Skeletal muscle tissue (tissue), 4 donors: ENCODE results near the gene TTC31. TPM values are rescaled to one million over a fixed set of nuclear protein-coding genes. Genes with fewer than 3 reads are reported as not detected.
"Not testable (repeated sequence)": the region's sequence is repeated elsewhere in the genome, so short reads cannot be mapped to it uniquely, and the experiment has no call there.

ENCODE experiments used
- H3K27ac ChIP-seq: one replicate; pipeline ENCODE4 v1.7.0; 2013; ENCODE audit warnings: mild to moderate bottlenecking, low read depth, low read length, inconsistent platforms
- H3K27me3 ChIP-seq, 3 donors: one replicate each; pipeline ENCODE4 v1.7.0; 2013; ENCODE audit warnings: low read length in 3 of 3; ENCODE audit not compliant: control insufficient read depth in 3 of 3, insufficient read depth in 3 of 3
- H3K36me3 ChIP-seq, 3 donors: one replicate each; pipeline ENCODE4 v1.7.0; 2013; ENCODE audit warnings: low read length in 3 of 3; ENCODE audit not compliant: control insufficient read depth in 3 of 3, insufficient read depth in 3 of 3
- H3K4me1 ChIP-seq, 3 donors: one replicate each; pipeline ENCODE4 v1.7.0; 2013; ENCODE audit warnings: low read length in 3 of 3, mild to moderate bottlenecking in 3 of 3; ENCODE audit not compliant: control insufficient read depth in 3 of 3, insufficient read depth in 3 of 3
- H3K4me3 ChIP-seq, 3 donors: one replicate each; pipeline ENCODE4 v1.7.0; 2013; ENCODE audit warnings: low read length in 3 of 3
- H3K9ac ChIP-seq, 3 donors: one replicate each; pipeline ENCODE4 v1.7.0; 2013; ENCODE audit warnings: low read length in 3 of 3, mild to moderate bottlenecking in 3 of 3, moderate library complexity in 2 of 3, low read depth in 1 of 3
- H3K9me3 ChIP-seq, 3 donors: one replicate each; pipeline ENCODE4 v1.7.0; 2013; ENCODE audit warnings: low read length in 3 of 3; ENCODE audit not compliant: control insufficient read depth in 3 of 3
- total RNA-seq: library from RNA; depleted of rRNA; stranded (reverse); fragments of >200 nt; gene quantifications from one replicate; pipeline ENCODE4 v1.2.3, GENCODE V29; 2014
- donor health status: Osteomylitis.

Gene TTC31
- total RNA-seq, 1 donor from 2014 or later = 4.2 TPM

- peaks cover 26 to 41% (median 35%) of the 10 kb centered on the region in 3 donors for H3K4me1 ChIP-seq
- H3K9me3 ChIP-seq = no peaks in the 10 kb centered on the region
- peak overlapping the region; percentile 92 to 95 (median 93) for H3K4me3 ChIP-seq
- peak overlapping the region; percentile 92 for H3K27ac ChIP-seq
- no peaks in the 10 kb centered on the region for H3K27me3 ChIP-seq
- H3K36me3 ChIP-seq = peaks cover 15 to 18% (median 18%) of the 10 kb centered on the region in 3 donors
- H3K9ac ChIP-seq = peak overlapping the region; percentile 93 to 95 (median 94)
These were observed 25.2 kb upstream of the TTC31 start for GRCh38 chr2:74457549-74458131.

DNA sequence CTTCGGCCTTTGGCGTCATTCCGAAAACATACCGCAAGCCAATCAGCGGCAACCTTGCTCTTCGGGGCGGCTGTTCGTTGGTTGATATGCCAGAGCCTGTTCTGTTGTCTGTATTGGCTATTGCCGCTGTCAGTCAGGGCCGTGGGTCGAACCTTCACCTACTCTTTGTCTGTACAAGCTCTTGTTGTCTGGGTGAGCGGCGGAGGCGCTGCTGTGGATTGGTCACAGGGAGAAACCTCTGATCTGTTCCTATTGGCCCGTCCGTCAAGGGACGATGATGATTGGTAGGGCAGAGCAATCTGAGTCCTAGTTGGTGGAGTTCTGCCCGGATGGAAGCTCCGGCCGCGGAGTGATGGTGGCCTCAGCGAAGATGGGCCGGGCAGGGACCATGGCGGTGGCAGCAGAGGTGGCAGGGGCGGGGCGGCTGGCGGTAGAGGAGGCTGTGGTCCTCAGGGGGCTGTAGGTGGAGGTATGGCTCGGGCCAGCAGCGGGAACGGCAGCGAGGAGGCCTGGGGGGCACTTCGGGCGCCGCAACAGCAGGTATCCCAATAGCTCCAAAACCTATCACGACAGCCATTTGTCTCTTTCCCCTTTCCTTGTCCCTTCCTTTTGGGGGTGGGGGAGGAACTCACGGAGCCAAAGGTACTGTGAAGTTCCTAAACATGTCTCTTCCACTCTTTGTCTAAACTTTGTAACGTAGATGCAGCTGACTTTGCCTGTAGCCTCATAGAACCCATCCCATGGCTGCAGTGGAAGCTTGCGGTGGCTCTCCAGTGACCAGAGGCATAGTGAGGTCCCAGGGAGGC lies 24.5 kb upstream of the TTC31 start, which contains the start of gene WBP1:
TSS of gene WBP1 (plus strand) at position 307 of the 806 bp plus-strand sequence. CDS start at position 472, 165 bp downstream.
- Histone ChIP-seq H3K27ac (peak within 1 kb of the TSS; percentile 92), H3K4me1 (peaks cover 26 to 41% (median 35%) of the 10 kb centered on the region in 3 donors), H3K36me3 (peaks cover 20 to 24% (median 22%) of the 10 kb centered on the region in 3 donors), H3K9ac (peak within 1 kb of the TSS; percentile 93 to 95 (median 94)), H3K4me3 (peak within 1 kb of the TSS; percentile 94 to 99 (median 97)), H3K27me3 (no peaks in the 10 kb centered on the region), H3K9me3 (no peaks in the 10 kb centered on the region)

- H3K9me3 ChIP-seq = no peaks in the 10 kb centered on the region
- peaks cover 20 to 24% (median 22%) of the 10 kb centered on the region in 3 donors for H3K36me3 ChIP-seq
- peak overlapping the region; percentile 94 to 99 (median 97) for H3K4me3 ChIP-seq
- peaks cover 26 to 42% (median 35%) of the 10 kb centered on the region in 3 donors for H3K4me1 ChIP-seq
- H3K27ac ChIP-seq = peak overlapping the region; percentile 17
- H3K27me3 ChIP-seq = no peaks in the 10 kb centered on the region
- H3K9ac ChIP-seq = peak overlapping the region; percentile 77 to 85 (median 78)
These were observed 23.9 kb upstream of the TTC31 start for GRCh38 chr2:74458938-74459363.

GRCh38 chr2:74459503-74460118 lies 23.3 kb upstream of the TTC31 start:
- H3K27ac ChIP-seq, H3K9me3 ChIP-seq, H3K27me3 ChIP-seq, H3K9ac ChIP-seq: not testable (repeated sequence)
- Histone ChIP-seq H3K4me3 (peak overlapping the region in 2 of 3 donors; percentile 10 to 20), H3K4me1 (peaks cover 32 to 48% (median 37%) of the 10 kb centered on the region in 3 donors), H3K36me3 (peaks cover 20 to 24% (median 22%) of the 10 kb centered on the region in 3 donors)

DNA sequence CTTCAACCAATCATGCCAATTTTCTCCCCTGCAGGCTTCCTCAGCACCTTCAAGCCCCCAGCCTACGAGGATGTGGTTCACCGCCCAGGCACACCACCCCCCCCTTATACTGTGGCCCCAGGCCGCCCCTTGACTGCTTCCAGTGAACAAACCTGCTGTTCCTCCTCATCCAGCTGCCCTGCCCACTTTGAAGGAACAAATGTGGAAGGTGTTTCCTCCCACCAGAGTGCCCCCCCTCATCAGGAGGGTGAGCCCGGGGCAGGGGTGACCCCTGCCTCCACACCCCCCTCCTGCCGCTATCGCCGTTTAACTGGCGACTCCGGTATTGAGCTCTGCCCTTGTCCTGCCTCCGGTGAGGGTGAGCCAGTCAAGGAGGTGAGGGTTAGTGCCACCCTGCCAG lies 22.7 kb upstream of the TTC31 start:
- not testable (repeated sequence) for H3K4me3 ChIP-seq, H3K27me3 ChIP-seq, H3K9ac ChIP-seq, H3K27ac ChIP-seq, H3K9me3 ChIP-seq
- peaks cover 20 to 24% (median 22%) of the 10 kb centered on the region in 3 donors for H3K36me3 ChIP-seq
- peaks cover 31 to 48% (median 36%) of the 10 kb centered on the region in 3 donors for H3K4me1 ChIP-seq

- Histone ChIP-seq H3K9me3 (no peaks in the 10 kb centered on the region), H3K4me1 (peaks cover 25 to 42% (median 30%) of the 10 kb centered on the region in 3 donors), H3K36me3 (peaks cover 20 to 23% (median 22%) of the 10 kb centered on the region in 3 donors), H3K4me3 (no peak overlapping the region), H3K27ac (no peak overlapping the region), H3K9ac (no peak overlapping the region), H3K27me3 (no peaks in the 10 kb centered on the region)
These were observed 21.5 kb upstream of the TTC31 start for GRCh38 chr2:74461187-74462053.

GRCh38 chr2:74462054-74462785 lies 20.7 kb upstream of the TTC31 start:
- Histone ChIP-seq H3K4me3 (no peak overlapping the region), H3K4me1 (peaks cover 18 to 34% (median 22%) of the 10 kb centered on the region in 3 donors), H3K27me3 (no peaks in the 10 kb centered on the region), H3K9me3 (no peaks in the 10 kb centered on the region), H3K27ac (no peak overlapping the region), H3K36me3 (peaks cover 17 to 22% (median 22%) of the 10 kb centered on the region in 3 donors), H3K9ac (no peak overlapping the region)

DNA sequence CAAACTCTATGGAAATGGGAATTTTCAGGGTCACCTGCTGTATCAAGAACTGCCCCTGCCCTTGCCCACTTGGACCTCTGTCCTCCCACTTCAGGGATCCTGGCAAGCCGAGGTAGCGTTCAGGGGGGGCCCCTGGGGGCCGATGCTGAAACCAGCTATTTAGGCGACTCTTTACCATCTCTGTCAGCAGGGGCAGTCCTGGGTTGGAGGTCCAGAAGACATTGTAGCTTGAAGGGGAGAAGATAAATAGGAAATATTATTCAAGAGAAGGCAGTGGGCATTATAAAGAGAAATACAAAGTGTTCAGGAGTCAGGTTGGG lies 20.1 kb upstream of the TTC31 start:
- Histone ChIP-seq H3K27ac (no peak overlapping the region), H3K4me1 (peaks cover 15 to 30% (median 22%) of the 10 kb centered on the region in 3 donors), H3K36me3 (peaks cover 17 to 22% (median 22%) of the 10 kb centered on the region in 3 donors), H3K9ac (no peak overlapping the region), H3K4me3 (no peak overlapping the region), H3K9me3 (no peaks in the 10 kb centered on the region), H3K27me3 (no peaks in the 10 kb centered on the region)

- peaks cover 10 to 19% (median 14%) of the 10 kb centered on the region in 3 donors for H3K4me1 ChIP-seq
- peak overlapping the region; percentile 81 to 91 (median 87) for H3K4me3 ChIP-seq
- no peaks in the 10 kb centered on the region for H3K9me3 ChIP-seq
- H3K9ac ChIP-seq = peak overlapping the region; percentile 88 to 93 (median 91)
- peaks cover 17 to 22% (median 22%) of the 10 kb centered on the region in 3 donors for H3K36me3 ChIP-seq
- H3K27ac ChIP-seq = peak overlapping the region; percentile 70
- H3K27me3 ChIP-seq = no peaks in the 10 kb centered on the region
These were observed 18.5 kb upstream of the TTC31 start for GRCh38 chr2:74464406-74464805.
